Neural progenitor cell (in vitro differentiated cells): ENCODE measurements around the gene CPT1A.

Experiments
- CTCF ChIP-seq: fragments of 200-600 bp; sonication (generic); IDR thresholded peaks from 2 replicates; pipeline ENCODE4 v1.5.1; 2017; ENCODE audit warnings: antibody characterized with exemption, mild to moderate bottlenecking
- EZH2 ChIP-seq: fragments of 200-600 bp; sonication (generic); IDR thresholded peaks from 2 replicates; pipeline ENCODE4 v1.6.1; 2017; ENCODE audit warnings: antibody characterized with exemption, mild to moderate bottlenecking, moderate library complexity

GRCh38 chr11:68870470-68870869, 28.8 kb upstream of the CPT1A start:
- no peak for TF ChIP-seq CTCF
- no peak for TF ChIP-seq EZH2
